HepG2 (cell line): Measurements from ENCODE around the gene CALY. TPM values are rescaled to one million over a fixed set of nuclear protein-coding genes. Genes with fewer than 3 reads are reported as not detected.
A peak's percentile ranks its signal among the peaks of the same experiment; 100 is the strongest.

Source experiments
- CCAR2 ChIP-seq: fragments of 200-400 bp; formaldehyde crosslinking; optimal IDR thresholded peaks from 2 replicates; pipeline ENCODE3; 2018; ENCODE audit warnings: low read depth, mild to moderate bottlenecking, low read length, moderate library complexity
- FOSL1 ChIP-seq: sonication (generic); formaldehyde crosslinking; IDR thresholded peaks from 2 replicates; pipeline ENCODE4 v1.9.0; 2021; ENCODE audit warnings: missing genetic modification reagents, borderline replicate concordance
- HNF1B ChIP-seq: sonication (generic); formaldehyde crosslinking; IDR thresholded peaks from 2 replicates; pipeline ENCODE4 v1.5.1; 2020; ENCODE audit warnings: mild to moderate bottlenecking, moderate library complexity, missing genetic modification reagents
- PBX3 ChIP-seq: sonication (generic); formaldehyde crosslinking; IDR thresholded peaks from 2 replicates; pipeline ENCODE4 v1.8.1; 2023; ENCODE audit warnings: missing genetic modification reagents, inconsistent platforms, borderline replicate concordance
- PHF8 ChIP-seq: sonication (generic); formaldehyde crosslinking; IDR thresholded peaks from 2 replicates; pipeline ENCODE4 v1.5.0; 2020; ENCODE audit warnings: missing genetic modification reagents
- SNAPC4 ChIP-seq: sonication (generic); formaldehyde crosslinking; IDR thresholded peaks from 2 replicates; pipeline ENCODE4 v1.4.0; 2020; ENCODE audit warnings: mild to moderate bottlenecking, missing genetic modification reagents
- SRSF4 ChIP-seq: fragments of 200-400 bp; formaldehyde crosslinking; IDR thresholded peaks from one replicate; pipeline ENCODE4 v1.6.1; 2018; ENCODE audit warnings: mild to moderate bottlenecking, low read depth, low read length, moderate library complexity; ENCODE audit not compliant: poor library complexity, severe bottlenecking
- STAT5B ChIP-seq: sonication (generic); formaldehyde crosslinking; IDR thresholded peaks from 2 replicates; pipeline ENCODE4 v1.4.0; 2020; ENCODE audit warnings: missing genetic modification reagents
- ZBTB21 ChIP-seq: sonication (generic); formaldehyde crosslinking; IDR thresholded peaks from 2 replicates; pipeline ENCODE4 v1.4.0; 2020; ENCODE audit warnings: missing genetic modification reagents
- ZBTB44 ChIP-seq: sonication (generic); formaldehyde crosslinking; IDR thresholded peaks from 2 replicates; pipeline ENCODE4 v1.4.0; 2020; ENCODE audit warnings: missing genetic modification reagents
- ZNF616 ChIP-seq: sonication (generic); formaldehyde crosslinking; IDR thresholded peaks from 2 replicates; pipeline ENCODE4 v1.5.0; 2020; ENCODE audit warnings: low read depth, mild to moderate bottlenecking, missing genetic modification reagents
- ZNF770 ChIP-seq: sonication (generic); formaldehyde crosslinking; IDR thresholded peaks from 2 replicates; pipeline ENCODE4 v1.5.0; 2020; ENCODE audit warnings: mild to moderate bottlenecking, missing genetic modification reagents
- ZSCAN21 ChIP-seq: sonication (generic); formaldehyde crosslinking; IDR thresholded peaks from 2 replicates; pipeline ENCODE4 v1.8.0; 2022; ENCODE audit warnings: mild to moderate bottlenecking, missing genetic modification reagents, moderate library complexity, borderline replicate concordance
- polyA plus RNA-seq, 8 experiments: library from polyadenylated mRNA; depleted of rRNA in 3 of 8; stranded (reverse) in 7 of 8; unstranded in 1 of 8; fragments of >200 nt; fragmentation: Illumina TruSeq in 4 of 8; extraction: Trizol in 4 of 8; gene quantifications; 2 replicates each; pipeline versions ENCODE4 v1.2.1 to v1.2.3, GENCODE V29; 2011 to 2016; ENCODE audit warnings: low read depth in 4 of 8, missing spikeins in 1 of 8, mixed read lengths in 1 of 8; ENCODE audit not compliant: insufficient read depth in 1 of 8
- total RNA-seq, 5 experiments: library from RNA; depleted of rRNA; stranded (reverse); fragments of >200 nt; fragmentation: Illumina TruSeq; extraction: Trizol; gene quantifications; 2 replicates each; pipeline ENCODE4 v1.2.3, GENCODE V29; 2016; ENCODE audit warnings: low read depth in 1 of 5

Gene CALY
- total and polyA plus RNA-seq, 2 of the 13 experiments (the other 11 are each of a cell fraction or from before 2014, with no cell fraction given) = 0.08 TPM; not detected in 1

- no peak for TF ChIP-seq ZNF770
- no peak; the same call in 1 of the 2 replicates for TF ChIP-seq HNF1B
- TF ChIP-seq ZSCAN21 (CRISPR knock-in tag) = peak; percentile 30; the same call in 1 of the 2 replicates
- 0 out of 2 replicates have a peak, but pooled peaks have one; percentile 44 for TF ChIP-seq STAT5B (CRISPR knock-in tag)
- no peak; the same call in 1 of the 2 replicates for TF ChIP-seq PBX3
- TF ChIP-seq ZBTB21 (CRISPR knock-in tag) = no peak
- 0 out of 2 replicates have a peak, but pooled peaks have one; percentile 7 for TF ChIP-seq FOSL1 (CRISPR knock-in tag)
- peak; percentile 86 for TF ChIP-seq PHF8 (CRISPR knock-in tag)
- TF ChIP-seq ZBTB44 = no peak
- no peak for TF ChIP-seq CCAR2
- no peak for TF ChIP-seq SRSF4
- TF ChIP-seq SNAPC4 (CRISPR knock-in tag) = no peak
- TF ChIP-seq ZNF616 (CRISPR knock-in tag) = peak; percentile 41; the same call in 1 of the 2 replicates
Observed at GRCh38 chr10:133357285-133358161, 20.8 kb upstream of the CALY start, which contains the start of gene FUOM (continued).
